ENCODE results near the gene SIGLEC11. TPM values are rescaled to one million over a fixed set of nuclear protein-coding genes. Genes with fewer than 3 reads are reported as not detected.

Gene SIGLEC11
- total RNA-seq, 1 donor from 2014 or later: not detected

DNA sequence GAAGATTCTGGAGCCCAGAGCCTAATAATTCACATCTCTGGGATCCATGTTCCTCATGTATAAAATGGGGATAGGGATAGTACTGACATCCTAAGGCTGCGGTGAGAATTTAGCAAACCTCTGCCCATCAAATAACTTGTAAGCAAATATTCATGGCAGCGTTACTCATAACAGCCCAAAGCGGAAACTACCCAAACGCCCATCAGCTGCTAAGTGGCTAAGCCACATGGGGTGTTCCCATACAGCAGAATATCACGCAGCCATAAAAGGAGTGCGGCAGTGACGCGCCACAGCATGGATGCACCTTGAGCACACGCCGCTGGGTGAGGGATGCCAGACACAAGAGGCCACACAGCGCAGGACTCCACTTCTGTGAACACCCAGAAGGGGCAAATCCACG, 44.5 kb upstream of the SIGLEC11 start:
- no peaks in the 10 kb centered on the region for H3K4me1 ChIP-seq
- peaks cover 12% of the 10 kb centered on the region for H3K36me3 Mint-ChIP-seq
- no peaks in the 10 kb centered on the region for H4K20me1 ChIP-seq (ENCODE audit: low read depth)

DNA sequence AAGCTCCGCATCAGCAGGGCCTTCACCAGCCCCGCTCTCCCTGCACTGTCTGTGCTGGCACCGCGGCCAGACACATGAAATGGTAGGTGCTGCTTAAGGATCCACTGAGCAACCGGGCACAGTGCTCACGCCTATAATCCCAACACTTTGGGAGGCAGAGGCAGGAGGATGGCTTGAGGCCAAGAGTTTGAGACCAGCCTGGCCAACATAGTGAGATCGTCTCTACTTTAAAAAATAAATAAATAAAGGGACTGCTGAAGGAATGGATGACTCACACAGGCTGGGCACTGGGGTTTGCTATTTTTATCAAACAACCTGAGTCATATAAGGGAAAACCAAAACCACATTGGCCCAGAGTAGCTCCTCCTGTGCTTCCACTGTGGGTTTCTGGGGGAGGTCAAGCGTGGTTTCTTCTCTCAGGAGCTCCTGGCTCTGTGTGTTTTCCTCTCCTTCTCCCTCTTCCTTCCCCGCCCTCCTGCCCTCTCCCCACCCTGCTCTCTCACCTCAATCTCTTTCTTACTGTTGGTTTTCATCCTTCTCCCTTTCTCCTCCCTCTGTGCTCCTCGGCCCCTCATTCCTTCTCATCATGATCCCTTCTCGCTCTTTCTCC, 42.9 kb upstream of the SIGLEC11 start:
- H3K4me3 Mint-ChIP-seq: no peak overlapping the region
- Histone ChIP-seq H3K36me3 (no peaks in the 10 kb centered on the region), H3K4me2 (no peak overlapping the region), H3K4me3 (no peak overlapping the region), H3F3A (ENCODE audit: low read depth) (no peaks in the 10 kb centered on the region), H3K27me3 (no peaks in the 10 kb centered on the region), H2AFZ (replicated peaks) (no peak overlapping the region), H3K4me1 (no peaks in the 10 kb centered on the region), H3K9me3 (ENCODE audit: low read depth) (no peaks in the 10 kb centered on the region), H4K20me1 (ENCODE audit: low read depth) (no peaks in the 10 kb centered on the region), H3K79me2 (ENCODE audit: low read depth) (no peaks in the 10 kb centered on the region), H3K9ac (no peak overlapping the region), H3K27ac (no peak overlapping the region)
- peaks cover 15% of the 10 kb centered on the region for H3K36me3 Mint-ChIP-seq
- no peaks in the 10 kb centered on the region for H3K4me1 Mint-ChIP-seq
- TF ChIP-seq EZH2 (IDR thresholded peaks at IDR 0.05) (no peak), EZH2phosphoT487 (IDR thresholded peaks at IDR 0.05) (no peak), CTCF (IDR thresholded peaks at IDR 0.05) (no peak)
- H3K9me3 Mint-ChIP-seq: no peaks in the 10 kb centered on the region
- H3K27ac Mint-ChIP-seq: no peak overlapping the region
- DNase-seq (ENCODE audit: low spot score): no peak
- H3K27me3 Mint-ChIP-seq (ENCODE audit: insufficient read depth, low read depth): peaks cover 3% of the 10 kb centered on the region

More for the DNA sequence above, 44.5 kb upstream of the SIGLEC11 start:
- Histone ChIP-seq H2AFZ (replicated peaks) (no peak overlapping the region), H3K4me2 (no peak overlapping the region), H3K79me2 (ENCODE audit: low read depth) (no peaks in the 10 kb centered on the region), H3K9me3 (ENCODE audit: low read depth) (no peaks in the 10 kb centered on the region), H3K36me3 (no peaks in the 10 kb centered on the region), H3K9ac (no peak overlapping the region), H3K4me3 (no peak overlapping the region), H3F3A (ENCODE audit: low read depth) (no peaks in the 10 kb centered on the region), H3K27me3 (no peaks in the 10 kb centered on the region), H3K27ac (no peak overlapping the region)
- Mint-ChIP-seq H3K9me3 (no peaks in the 10 kb centered on the region), H3K27ac (no peak overlapping the region), H3K4me3 (no peak overlapping the region), H3K4me1 (no peaks in the 10 kb centered on the region), H3K27me3 (ENCODE audit: insufficient read depth, low read depth) (peaks cover 3% of the 10 kb centered on the region)
- TF ChIP-seq EZH2phosphoT487 (IDR thresholded peaks at IDR 0.05) (no peak), EZH2 (IDR thresholded peaks at IDR 0.05) (no peak), CTCF (IDR thresholded peaks at IDR 0.05) (no peak)
- DNase-seq (ENCODE audit: low spot score): no peak

DNA sequence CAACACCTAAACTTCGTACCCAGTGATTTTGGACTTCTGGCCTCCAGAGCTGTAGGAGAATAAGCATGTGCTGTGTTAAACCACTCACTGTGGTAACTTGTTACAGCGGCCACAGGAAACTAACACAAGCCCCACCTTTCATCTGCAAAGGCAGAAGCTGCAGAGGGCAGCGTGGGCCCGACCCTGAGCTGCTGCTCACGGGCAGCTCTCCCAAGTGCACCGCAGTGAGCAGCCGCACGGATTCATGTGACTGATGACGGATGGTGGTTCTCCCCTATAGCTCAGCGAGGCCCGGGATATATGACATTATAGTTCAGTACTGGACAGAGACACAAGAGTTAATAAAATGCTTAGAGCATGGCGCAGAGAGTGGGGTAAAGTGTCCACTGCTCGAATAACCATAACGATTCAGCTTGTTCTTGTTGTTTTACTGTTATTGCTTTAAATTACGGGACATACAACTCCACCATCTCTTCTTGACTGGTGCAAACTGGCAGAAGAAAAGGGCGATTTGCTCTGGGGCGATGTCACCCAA, 42.3 kb upstream of the SIGLEC11 start:
- Histone ChIP-seq H3K9me3 (ENCODE audit: low read depth) (no peaks in the 10 kb centered on the region), H3K4me3 (no peak overlapping the region), H3K9ac (no peak overlapping the region), H3K27ac (no peak overlapping the region), H3K79me2 (ENCODE audit: low read depth) (no peaks in the 10 kb centered on the region), H3K27me3 (no peaks in the 10 kb centered on the region), H3K4me1 (no peaks in the 10 kb centered on the region), H4K20me1 (ENCODE audit: low read depth) (no peaks in the 10 kb centered on the region), H3K4me2 (no peak overlapping the region), H2AFZ (replicated peaks) (no peak overlapping the region), H3F3A (ENCODE audit: low read depth) (no peaks in the 10 kb centered on the region), H3K36me3 (no peaks in the 10 kb centered on the region)
- Mint-ChIP-seq H3K27ac (no peak overlapping the region), H3K4me3 (no peak overlapping the region), H3K4me1 (no peaks in the 10 kb centered on the region), H3K27me3 (ENCODE audit: insufficient read depth, low read depth) (no peaks in the 10 kb centered on the region), H3K36me3 (peaks cover 15% of the 10 kb centered on the region), H3K9me3 (no peaks in the 10 kb centered on the region)
- TF ChIP-seq EZH2phosphoT487 (IDR thresholded peaks at IDR 0.05) (no peak), CTCF (IDR thresholded peaks at IDR 0.05) (no peak), EZH2 (IDR thresholded peaks at IDR 0.05) (no peak)
- DNase-seq (ENCODE audit: low spot score): no peak
